Measurements from ENCODE around the gene CD96.
"Not testable (repeated sequence)": the region's sequence is repeated elsewhere in the genome, so short reads cannot be mapped to it uniquely, and the experiment has no call there.

CD96 gene

DNA sequence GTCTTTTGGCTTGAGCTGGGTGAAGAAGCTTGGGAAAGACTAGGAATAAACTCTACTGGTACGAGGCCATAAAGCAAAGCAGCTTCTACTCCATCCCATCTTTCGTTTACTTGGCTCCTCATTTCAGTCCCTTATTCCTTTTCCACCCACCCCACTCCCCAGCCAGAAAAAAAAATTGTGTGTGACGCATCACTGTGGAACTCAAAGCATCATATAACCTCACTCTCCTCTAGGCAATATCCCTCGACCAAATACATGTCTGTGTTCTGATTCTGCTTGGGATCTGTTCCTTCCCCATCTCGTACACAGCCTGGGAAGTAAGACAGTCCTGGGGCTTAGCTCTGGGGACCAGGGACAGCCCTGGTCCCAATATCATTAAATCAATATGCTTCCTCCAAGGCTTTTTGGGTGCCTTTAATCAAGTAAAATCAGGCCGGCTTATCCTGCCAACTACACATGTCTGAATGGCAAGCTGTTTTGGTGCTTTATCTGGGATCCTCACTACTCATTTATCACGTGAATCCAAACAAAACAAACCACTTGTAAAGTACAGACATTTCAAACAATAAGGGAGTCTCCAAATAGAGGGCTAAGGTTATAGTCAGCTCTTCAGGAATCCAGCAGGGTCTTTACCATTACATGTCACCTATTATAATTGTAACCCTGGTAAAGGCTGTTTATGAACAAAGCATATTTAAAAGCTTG, 128.1 kb downstream of the CD96 start:
- no peak overlapping the region for H3K4me3 ChIP-seq (ENCODE audit: low read length)
- H3K4me1 ChIP-seq (ENCODE audit: control insufficient read depth, insufficient read depth, low read length): peaks cover 4% of the 10 kb centered on the region
- H3K36me3 ChIP-seq (ENCODE audit: control insufficient read depth, insufficient read depth, low read length): no peaks in the 10 kb centered on the region
- no peaks in the 10 kb centered on the region for H3K27me3 ChIP-seq (ENCODE audit: control insufficient read depth, insufficient read depth, low read length)
- H3K9me3 ChIP-seq (ENCODE audit: control insufficient read depth, low read length): no peaks in the 10 kb centered on the region
- no peak overlapping the region for H3K9ac ChIP-seq (ENCODE audit: low read length)

DNA sequence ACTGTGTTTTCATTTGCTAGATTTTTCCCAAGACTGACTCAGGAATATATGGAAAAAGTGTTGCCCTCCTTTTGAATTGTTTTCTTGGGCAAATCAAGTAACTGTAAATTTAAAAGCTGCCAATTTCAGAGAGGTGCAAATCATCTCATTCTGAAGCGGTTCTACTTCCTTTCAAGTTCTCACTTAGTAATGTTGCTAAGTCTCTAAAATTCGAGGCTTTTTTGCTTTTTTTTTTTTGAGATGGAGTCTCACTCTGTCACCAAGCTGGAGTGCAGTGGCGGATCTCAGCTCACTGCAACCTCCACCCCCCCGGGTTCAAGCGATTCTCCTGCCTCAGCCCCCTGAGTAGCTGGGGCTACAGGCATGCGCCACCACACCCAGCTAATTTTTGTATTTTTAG, 130.5 kb downstream of the CD96 start:
- H3K4me3 ChIP-seq (ENCODE audit: low read length); H3K27me3 ChIP-seq (ENCODE audit: control insufficient read depth, insufficient read depth, low read length); H3K9ac ChIP-seq (ENCODE audit: low read length); H3K36me3 ChIP-seq (ENCODE audit: control insufficient read depth, insufficient read depth, low read length); H3K9me3 ChIP-seq (ENCODE audit: control insufficient read depth, low read length): not testable (repeated sequence)
- peaks cover 27% of the 10 kb centered on the region for H3K4me1 ChIP-seq (ENCODE audit: control insufficient read depth, insufficient read depth, low read length)

DNA sequence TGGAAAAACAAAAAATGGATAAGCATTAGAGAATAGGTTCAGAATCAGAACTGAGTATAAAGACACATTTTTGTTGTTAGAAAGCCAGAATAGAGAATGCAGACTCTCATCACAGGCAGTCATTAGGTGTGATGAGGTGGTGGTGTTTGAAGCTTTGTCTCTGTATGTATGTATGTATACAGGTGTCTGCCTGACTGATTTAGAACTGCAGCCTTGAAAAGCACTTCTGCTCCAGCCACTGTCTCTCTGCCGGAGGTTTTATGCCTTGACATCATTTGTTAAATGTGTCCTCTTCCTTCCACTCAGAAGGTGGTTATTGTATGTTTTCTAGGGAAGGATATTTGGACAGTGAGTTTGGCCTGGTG, 133.8 kb downstream of the CD96 start:
- Histone ChIP-seq H3K4me1 (ENCODE audit: control insufficient read depth, insufficient read depth, low read length) (peaks cover 27% of the 10 kb centered on the region), H3K4me3 (ENCODE audit: low read length) (no peak overlapping the region), H3K27me3 (ENCODE audit: control insufficient read depth, insufficient read depth, low read length) (no peaks in the 10 kb centered on the region), H3K9me3 (ENCODE audit: control insufficient read depth, low read length) (no peaks in the 10 kb centered on the region), H3K9ac (ENCODE audit: low read length) (no peak overlapping the region), H3K36me3 (ENCODE audit: control insufficient read depth, insufficient read depth, low read length) (no peaks in the 10 kb centered on the region)

DNA sequence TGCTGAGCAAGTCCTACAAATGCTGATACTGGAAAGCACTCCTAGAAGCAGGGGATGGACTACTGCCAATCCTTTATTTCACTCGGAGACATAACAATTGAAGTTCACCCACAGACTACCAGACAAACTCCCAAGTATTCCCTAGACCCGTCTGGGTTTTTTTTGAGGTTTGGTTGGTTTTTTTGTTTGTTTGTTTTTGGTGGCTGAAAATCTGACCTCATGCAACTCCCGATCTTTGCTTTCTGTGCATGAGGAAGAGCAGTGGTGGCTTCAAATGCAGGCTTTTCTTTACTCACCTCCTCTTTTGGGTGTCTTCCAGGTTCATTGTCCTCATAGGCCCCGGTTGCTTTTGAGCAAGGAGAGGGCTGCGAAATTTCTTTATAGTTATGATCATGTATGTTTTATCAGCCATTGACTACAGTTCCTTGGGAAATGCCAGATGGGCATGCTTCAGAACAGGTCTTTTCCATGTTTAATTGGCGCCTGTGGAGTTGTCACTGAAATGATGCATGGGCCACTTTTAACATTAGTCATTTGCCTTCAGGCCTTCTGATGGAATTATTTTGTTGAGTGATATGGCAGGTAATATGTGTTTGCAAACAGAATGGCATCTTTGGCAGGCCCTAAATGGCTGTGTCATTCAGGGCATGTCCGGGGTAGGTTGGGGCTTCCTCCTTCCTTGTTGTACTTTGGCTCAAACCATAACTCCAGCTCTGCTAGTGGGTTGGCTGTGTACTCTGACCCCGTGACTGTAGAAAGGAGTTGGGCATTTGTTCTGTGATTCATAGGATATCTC, 134.4 kb downstream of the CD96 start:
- H3K4me3 ChIP-seq (ENCODE audit: low read length): no peak overlapping the region
- no peaks in the 10 kb centered on the region for H3K9me3 ChIP-seq (ENCODE audit: control insufficient read depth, low read length)
- no peak overlapping the region for H3K9ac ChIP-seq (ENCODE audit: low read length)
- H3K27me3 ChIP-seq (ENCODE audit: control insufficient read depth, insufficient read depth, low read length): no peaks in the 10 kb centered on the region
- peaks cover 27% of the 10 kb centered on the region for H3K4me1 ChIP-seq (ENCODE audit: control insufficient read depth, insufficient read depth, low read length)
- no peaks in the 10 kb centered on the region for H3K36me3 ChIP-seq (ENCODE audit: control insufficient read depth, insufficient read depth, low read length)

DNA sequence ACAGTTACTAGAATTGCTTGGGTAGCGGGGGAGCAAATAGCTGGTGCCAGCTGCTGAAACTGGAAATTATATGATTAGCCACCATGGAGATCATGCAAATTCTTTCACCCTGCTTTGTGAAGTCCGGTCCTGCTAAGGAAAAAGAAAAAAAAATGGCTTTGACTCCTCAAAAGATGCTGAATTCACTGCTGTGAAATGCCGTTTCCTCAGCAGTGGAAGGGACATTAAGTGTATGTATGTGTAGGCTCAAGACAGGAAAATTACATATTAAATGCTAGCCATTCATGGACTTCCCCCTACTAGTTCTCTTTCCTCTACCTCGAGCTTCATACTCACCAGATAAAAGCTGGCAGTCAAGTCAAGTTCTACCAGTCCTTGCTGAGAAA, 135.0 kb downstream of the CD96 start:
- Histone ChIP-seq H3K9me3 (ENCODE audit: control insufficient read depth, low read length) (no peaks in the 10 kb centered on the region), H3K27me3 (ENCODE audit: control insufficient read depth, insufficient read depth, low read length) (no peaks in the 10 kb centered on the region), H3K9ac (ENCODE audit: low read length) (no peak overlapping the region), H3K4me3 (ENCODE audit: low read length) (no peak overlapping the region), H3K4me1 (ENCODE audit: control insufficient read depth, insufficient read depth, low read length) (peaks cover 33% of the 10 kb centered on the region), H3K36me3 (ENCODE audit: control insufficient read depth, insufficient read depth, low read length) (no peaks in the 10 kb centered on the region)

DNA sequence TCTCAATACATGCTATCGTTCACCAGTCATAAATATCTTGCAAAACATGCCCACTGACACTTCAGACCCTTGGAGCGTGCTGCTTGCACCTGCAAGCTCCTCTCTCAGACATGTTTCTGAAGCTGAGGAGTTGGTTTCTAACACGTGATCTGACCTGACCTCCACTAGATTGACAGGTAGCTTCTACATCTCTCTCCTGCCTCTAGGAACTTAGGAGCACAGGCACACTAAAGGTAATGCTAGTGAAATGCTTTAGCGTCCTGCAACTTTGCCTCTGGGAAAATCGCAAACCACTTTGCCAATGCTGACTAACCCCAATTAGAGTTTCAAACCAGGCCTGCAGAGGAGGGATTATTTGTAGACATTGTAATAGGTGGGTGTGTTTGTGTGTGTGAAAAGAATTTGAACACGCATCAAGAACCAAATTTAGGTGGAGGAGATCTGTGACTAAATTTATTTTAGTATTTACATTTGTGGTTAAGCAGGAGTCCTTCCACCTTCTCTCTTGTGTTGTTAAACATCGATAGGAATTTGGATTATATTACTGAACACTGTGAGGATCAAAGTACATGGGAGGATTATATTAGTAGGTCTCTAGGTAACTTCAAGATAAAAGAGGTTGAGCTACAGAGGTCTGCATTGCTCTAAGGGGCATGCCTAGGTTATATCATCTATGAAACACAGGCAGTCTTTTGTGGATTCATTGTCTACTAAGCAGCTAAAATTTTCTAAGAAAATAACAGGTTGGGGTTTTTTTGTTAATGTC, 139.8 kb downstream of the CD96 start:
- no peak overlapping the region for H3K9ac ChIP-seq (ENCODE audit: low read length)
- H3K36me3 ChIP-seq (ENCODE audit: control insufficient read depth, insufficient read depth, low read length): no peaks in the 10 kb centered on the region
- H3K27me3 ChIP-seq (ENCODE audit: control insufficient read depth, insufficient read depth, low read length): no peaks in the 10 kb centered on the region
- no peak overlapping the region for H3K4me3 ChIP-seq (ENCODE audit: low read length)
- H3K4me1 ChIP-seq (ENCODE audit: control insufficient read depth, insufficient read depth, low read length): peaks cover 12% of the 10 kb centered on the region
- H3K9me3 ChIP-seq (ENCODE audit: control insufficient read depth, low read length): no peaks in the 10 kb centered on the region

DNA sequence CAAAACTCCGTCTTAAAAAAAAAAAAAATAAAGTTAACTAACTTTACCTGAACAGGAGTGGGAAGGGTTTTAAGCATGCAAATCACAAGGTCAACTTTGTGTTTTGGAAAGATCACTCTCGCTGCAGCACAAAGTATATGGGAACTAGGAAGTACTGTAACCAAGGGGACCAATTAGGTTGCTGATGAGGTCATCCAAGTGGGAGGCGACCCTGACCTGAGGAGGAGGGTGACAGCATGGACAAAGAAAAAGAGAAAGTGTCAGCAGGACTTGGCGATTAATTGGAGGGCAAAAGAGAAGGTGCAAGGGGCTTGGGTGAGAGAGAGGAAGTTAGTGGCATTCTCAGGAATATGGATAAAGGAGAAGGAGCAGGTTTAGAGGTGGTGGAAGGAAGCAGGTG, 142.6 kb downstream of the CD96 start:
- H3K36me3 ChIP-seq (ENCODE audit: control insufficient read depth, insufficient read depth, low read length): no peaks in the 10 kb centered on the region
- no peaks in the 10 kb centered on the region for H3K9me3 ChIP-seq (ENCODE audit: control insufficient read depth, low read length)
- no peak overlapping the region for H3K4me3 ChIP-seq (ENCODE audit: low read length)
- peaks cover 6% of the 10 kb centered on the region for H3K4me1 ChIP-seq (ENCODE audit: control insufficient read depth, insufficient read depth, low read length)
- no peak overlapping the region for H3K9ac ChIP-seq (ENCODE audit: low read length)
- H3K27me3 ChIP-seq (ENCODE audit: control insufficient read depth, insufficient read depth, low read length): no peaks in the 10 kb centered on the region

DNA sequence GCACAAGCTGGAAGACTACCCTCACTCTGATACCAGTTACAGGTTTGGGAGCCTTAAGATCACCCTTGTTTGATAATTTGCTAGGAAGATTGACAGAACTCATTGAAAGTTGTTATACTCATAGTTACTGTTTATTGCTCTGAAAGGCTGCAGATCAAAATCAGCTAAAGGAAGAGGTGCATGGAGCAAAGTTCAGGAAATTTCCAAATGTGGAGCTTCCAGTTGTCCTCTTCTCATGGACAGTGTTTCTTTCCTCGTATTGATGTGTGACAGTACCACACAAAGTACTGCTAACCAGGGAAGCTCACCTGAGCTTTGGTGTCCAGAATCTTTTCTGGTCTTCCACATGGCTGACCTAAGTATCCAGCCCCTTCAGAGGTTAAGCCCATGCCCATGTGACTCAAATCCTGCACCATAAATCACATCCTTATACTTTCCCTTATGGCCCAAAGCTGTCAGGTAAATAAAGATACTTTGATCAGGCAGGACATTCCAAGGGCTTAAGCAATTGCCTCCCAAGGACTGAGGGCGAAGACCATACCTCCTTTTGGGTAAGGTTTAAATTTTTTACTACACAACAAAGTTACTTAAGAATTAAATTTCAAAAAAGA, 146.3 kb downstream of the CD96 start:
- H3K9me3 ChIP-seq (ENCODE audit: control insufficient read depth, low read length): no peaks in the 10 kb centered on the region
- no peaks in the 10 kb centered on the region for H3K4me1 ChIP-seq (ENCODE audit: control insufficient read depth, insufficient read depth, low read length)
- no peaks in the 10 kb centered on the region for H3K27me3 ChIP-seq (ENCODE audit: control insufficient read depth, insufficient read depth, low read length)
- H3K9ac ChIP-seq (ENCODE audit: low read length): no peak overlapping the region
- H3K4me3 ChIP-seq (ENCODE audit: low read length): no peak overlapping the region
- no peaks in the 10 kb centered on the region for H3K36me3 ChIP-seq (ENCODE audit: control insufficient read depth, insufficient read depth, low read length)

DNA sequence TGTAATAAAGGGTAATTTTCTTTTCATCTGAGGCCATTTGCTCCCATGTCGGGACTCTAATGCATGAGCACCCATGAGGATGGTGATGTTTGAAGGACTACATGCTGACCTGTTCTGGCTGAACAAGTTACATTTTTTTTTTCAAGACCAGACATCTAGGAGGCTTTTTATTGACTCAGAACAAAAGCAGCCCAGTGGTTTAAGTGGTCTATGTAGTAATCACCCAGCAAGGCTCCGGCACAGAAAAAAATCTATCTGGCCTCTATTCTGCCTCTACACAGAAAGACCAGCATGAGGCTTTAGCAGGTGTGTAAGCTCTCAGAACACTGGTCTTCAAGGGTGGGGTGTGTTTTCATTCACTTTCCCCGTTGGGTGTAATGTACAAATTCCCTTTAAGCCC, 148.2 kb downstream of the CD96 start:
- Histone ChIP-seq H3K36me3 (ENCODE audit: control insufficient read depth, insufficient read depth, low read length) (no peaks in the 10 kb centered on the region), H3K27me3 (ENCODE audit: control insufficient read depth, insufficient read depth, low read length) (no peaks in the 10 kb centered on the region), H3K9ac (ENCODE audit: low read length) (no peak overlapping the region), H3K9me3 (ENCODE audit: control insufficient read depth, low read length) (no peaks in the 10 kb centered on the region), H3K4me1 (ENCODE audit: control insufficient read depth, insufficient read depth, low read length) (no peaks in the 10 kb centered on the region), H3K4me3 (ENCODE audit: low read length) (no peak overlapping the region)

DNA sequence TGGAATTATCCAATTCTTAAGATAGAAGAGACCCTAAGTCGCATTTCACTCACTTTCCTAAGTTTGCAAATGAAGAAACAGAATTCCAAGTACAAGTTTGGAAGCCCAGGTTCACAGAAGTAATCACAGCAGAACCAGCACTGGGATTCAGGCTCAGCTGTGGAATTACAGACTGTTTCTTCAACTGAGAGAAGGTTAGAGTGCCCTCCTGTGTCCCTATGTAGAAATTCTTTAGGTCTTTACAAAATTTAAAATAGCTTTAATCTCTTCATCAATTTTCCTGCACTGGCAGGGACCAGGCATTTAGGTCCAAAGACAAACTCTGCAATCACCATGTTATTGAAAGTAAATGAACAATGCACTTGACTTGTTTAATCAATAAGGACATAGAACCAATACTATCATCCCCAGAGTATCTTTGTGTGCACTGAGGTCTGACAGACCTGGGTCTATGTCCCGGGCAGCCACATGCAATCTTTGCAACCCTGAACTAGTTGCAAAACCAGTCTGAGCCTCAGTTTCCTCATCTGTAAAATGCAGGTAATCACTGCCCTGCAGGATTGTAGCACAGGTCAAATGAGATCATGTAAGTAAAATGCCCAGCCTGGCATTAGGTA, 149.4 kb downstream of the CD96 start:
- Histone ChIP-seq H3K36me3 (ENCODE audit: control insufficient read depth, insufficient read depth, low read length) (no peaks in the 10 kb centered on the region), H3K27me3 (ENCODE audit: control insufficient read depth, insufficient read depth, low read length) (no peaks in the 10 kb centered on the region), H3K9ac (ENCODE audit: low read length) (no peak overlapping the region), H3K9me3 (ENCODE audit: control insufficient read depth, low read length) (no peaks in the 10 kb centered on the region), H3K4me1 (ENCODE audit: control insufficient read depth, insufficient read depth, low read length) (no peaks in the 10 kb centered on the region), H3K4me3 (ENCODE audit: low read length) (no peak overlapping the region)

DNA sequence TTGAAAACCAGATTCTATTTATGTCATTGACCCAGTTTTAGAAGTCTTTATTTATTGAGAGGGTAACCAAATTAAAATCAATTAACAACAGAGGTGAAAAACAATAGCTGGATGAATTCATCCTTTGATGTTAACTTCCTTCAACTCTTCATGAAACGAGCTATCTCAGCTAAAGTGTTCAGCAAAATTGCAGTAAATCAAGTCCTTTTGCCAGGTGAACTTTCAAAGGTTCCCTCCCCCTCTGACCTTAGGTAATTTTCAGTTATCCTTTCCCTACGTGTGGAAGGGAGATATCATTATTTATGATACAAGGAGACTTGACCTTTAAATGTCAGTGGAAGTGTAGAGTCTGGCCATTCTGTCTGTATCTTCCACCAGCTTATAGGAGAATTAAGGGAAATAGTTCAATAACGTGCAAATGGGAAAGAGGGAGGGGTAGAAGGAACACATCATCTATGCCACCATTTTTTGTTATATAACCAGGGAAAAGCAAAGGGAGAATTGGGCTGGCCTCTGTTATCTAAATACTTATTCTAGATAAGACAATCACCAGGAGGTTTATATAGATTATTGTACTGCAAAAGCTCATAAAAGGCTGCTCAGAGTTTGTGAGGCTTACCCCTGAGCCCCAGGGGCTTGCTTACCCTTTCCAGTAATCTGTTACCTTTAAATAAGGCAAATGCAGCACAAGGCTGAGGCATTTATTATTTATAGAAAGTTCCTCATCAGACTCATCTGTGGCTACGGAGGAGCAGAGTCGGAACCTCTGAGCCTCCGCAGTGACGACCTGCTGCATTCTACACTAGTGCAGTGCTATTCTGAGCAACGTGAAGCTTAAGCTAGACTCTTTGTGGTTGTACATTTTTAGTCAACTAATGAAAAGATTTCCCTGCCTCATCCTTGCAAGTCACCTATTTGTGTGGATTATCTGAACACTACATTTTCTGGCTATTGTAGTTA, 150.9 kb downstream of the CD96 start:
- Histone ChIP-seq H3K36me3 (ENCODE audit: control insufficient read depth, insufficient read depth, low read length) (no peaks in the 10 kb centered on the region), H3K27me3 (ENCODE audit: control insufficient read depth, insufficient read depth, low read length) (no peaks in the 10 kb centered on the region), H3K9me3 (ENCODE audit: control insufficient read depth, low read length) (no peaks in the 10 kb centered on the region), H3K4me1 (ENCODE audit: control insufficient read depth, insufficient read depth, low read length) (no peaks in the 10 kb centered on the region), H3K4me3 (ENCODE audit: low read length) (no peak overlapping the region), H3K9ac (ENCODE audit: low read length) (no peak overlapping the region)
